NK-92 treated with Interleukin-12 subunit alpha and Interleukin-12 subunit beta, amount 100 ng/mL, for 24 hours (cell line): Measurements from ENCODE around the gene LPIN1.

Experiments
- DNase-seq: peaks from one replicate; lab custom pipeline; 2025; lab: John Stamatoyannopoulos, UW

LPIN1 gene

DNA sequence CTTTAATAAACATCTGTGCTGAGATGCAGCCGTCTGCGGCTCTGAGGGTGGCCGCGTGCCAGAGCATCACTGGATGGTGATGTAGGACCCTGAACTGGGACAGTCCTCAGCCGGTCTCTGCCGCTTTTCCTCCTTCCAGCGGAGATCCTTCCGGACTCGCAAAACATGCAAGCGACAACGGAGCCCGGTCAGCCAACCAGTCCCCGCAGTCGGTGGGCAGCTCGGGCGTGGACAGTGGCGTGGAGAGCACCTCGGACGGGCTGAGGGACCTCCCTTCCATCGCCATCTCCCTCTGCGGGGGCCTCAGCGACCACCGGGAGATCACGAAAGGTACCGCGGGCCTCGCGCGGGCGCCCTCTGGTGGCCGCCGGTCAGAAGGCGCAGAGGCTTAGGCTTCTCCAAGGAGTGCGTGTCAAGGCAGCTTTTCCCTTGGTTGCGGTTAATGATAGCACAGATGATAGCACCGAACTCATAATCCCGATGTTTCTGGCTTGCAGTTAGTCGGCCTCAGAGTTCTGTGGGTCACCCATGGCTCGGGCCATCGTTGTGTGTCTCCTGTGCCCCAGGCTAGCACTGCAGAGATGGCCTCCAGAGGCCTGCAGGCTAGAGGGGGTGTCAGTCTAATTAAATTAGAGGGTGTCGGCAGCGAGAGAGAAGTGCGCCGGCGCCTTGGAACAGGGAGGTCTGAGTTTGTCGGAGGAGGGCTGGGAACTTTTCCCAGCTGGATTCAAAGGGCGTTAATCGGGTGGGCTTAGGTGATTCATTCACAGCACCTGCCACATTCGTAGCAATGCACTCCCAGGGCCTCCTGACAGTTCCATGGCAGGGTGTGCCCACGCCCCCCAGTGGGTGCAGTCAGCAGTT is 38.5 kb downstream of the LPIN1 start:
- no peak for DNase-seq

DNA sequence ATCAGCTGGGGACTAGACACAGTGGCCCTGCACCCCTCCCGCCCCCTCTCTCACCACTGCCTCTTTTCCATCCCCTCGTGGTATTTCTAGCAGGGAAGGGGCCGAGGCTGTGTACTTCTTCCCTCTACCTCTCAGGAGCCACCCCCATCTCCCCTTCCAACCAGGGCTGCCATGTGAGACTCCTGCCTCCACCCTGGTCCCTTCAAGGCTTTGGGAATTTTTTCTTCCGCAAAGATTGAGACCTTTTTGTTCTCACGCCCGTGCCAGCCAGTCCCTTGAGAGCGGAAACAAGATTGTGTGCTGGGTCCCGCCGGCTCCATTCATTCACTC is 39.1 kb downstream of the LPIN1 start:
- DNase-seq, result no peak

- DNase-seq, result no peak
Measured at GRCh38 chr2:11786191-11786590, 39.8 kb downstream of the LPIN1 start.

GRCh38 chr2:11786592-11786991 is 40.2 kb downstream of the LPIN1 start:
- no peak for DNase-seq

- no peak for DNase-seq
Measured at GRCh38 chr2:11787991-11788390, 41.6 kb downstream of the LPIN1 start.

GRCh38 chr2:11788461-11789124 is 42.2 kb downstream of the LPIN1 start:
- DNase-seq, result no peak

- DNase-seq, result no peak
Measured at GRCh38 chr2:11789243-11789642, 42.8 kb downstream of the LPIN1 start.

DNA sequence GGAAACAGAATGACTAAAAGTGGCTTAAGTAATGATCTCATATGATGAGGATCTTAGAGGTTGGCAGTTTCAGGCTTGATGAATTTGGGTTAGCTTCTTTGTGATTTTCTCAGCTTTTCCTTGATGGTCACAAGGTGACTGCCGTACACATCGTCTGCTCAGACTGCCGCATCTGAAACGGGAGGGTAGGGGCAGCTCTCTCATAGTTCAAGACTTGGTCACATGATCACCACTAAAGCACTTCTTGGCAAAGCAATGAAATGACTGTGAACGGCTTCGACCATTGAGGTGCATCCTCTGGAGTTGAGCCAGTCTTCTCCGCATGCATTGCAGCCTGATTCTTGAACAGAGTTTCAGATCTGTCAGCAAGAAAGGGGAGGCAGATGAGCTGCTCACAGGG is 43.8 kb downstream of the LPIN1 start:
- no peak for DNase-seq

GRCh38 chr2:11795590-11795989 is 49.2 kb downstream of the LPIN1 start:
- no peak for DNase-seq

GRCh38 chr2:11796190-11797171 is 50.0 kb downstream of the LPIN1 start:
- DNase-seq, result no peak

GRCh38 chr2:11797846-11798245 is 51.4 kb downstream of the LPIN1 start:
- DNase-seq, result no peak

GRCh38 chr2:11798701-11799435 is 52.4 kb downstream of the LPIN1 start:
- DNase-seq, result no peak

GRCh38 chr2:11799826-11800225 is 53.4 kb downstream of the LPIN1 start:
- DNase-seq, result no peak

- DNase-seq, result no peak
Measured at GRCh38 chr2:11802782-11803191, 56.4 kb downstream of the LPIN1 start.

GRCh38 chr2:11805024-11805423 is 58.6 kb downstream of the LPIN1 start:
- DNase-seq, result no peak

DNA sequence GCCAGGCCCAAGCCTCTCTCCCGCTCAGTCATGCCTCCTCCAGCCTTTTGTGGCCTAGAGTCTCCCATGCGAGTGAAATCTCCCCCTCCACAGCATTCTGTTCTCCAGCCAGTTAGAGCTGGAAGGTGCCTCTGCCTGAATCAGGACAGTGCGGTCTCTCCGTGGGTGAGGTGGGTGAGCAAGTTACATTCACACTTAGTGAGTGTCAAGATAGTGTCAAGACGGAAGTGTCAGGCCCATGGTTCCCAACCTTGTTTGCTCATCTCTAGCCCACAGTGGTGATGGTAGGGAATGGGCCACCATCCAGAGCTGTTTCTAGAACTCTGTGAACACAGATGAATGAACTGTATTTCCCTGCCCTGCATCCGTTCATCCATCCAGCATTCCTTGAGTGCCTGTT is 59.5 kb downstream of the LPIN1 start:
- DNase-seq, result no peak

GRCh38 chr2:11807156-11808015 is 61.0 kb downstream of the LPIN1 start:
- DNase-seq, result no peak

GRCh38 chr2:11808016-11808400 is 61.6 kb downstream of the LPIN1 start:
- no peak for DNase-seq

DNA sequence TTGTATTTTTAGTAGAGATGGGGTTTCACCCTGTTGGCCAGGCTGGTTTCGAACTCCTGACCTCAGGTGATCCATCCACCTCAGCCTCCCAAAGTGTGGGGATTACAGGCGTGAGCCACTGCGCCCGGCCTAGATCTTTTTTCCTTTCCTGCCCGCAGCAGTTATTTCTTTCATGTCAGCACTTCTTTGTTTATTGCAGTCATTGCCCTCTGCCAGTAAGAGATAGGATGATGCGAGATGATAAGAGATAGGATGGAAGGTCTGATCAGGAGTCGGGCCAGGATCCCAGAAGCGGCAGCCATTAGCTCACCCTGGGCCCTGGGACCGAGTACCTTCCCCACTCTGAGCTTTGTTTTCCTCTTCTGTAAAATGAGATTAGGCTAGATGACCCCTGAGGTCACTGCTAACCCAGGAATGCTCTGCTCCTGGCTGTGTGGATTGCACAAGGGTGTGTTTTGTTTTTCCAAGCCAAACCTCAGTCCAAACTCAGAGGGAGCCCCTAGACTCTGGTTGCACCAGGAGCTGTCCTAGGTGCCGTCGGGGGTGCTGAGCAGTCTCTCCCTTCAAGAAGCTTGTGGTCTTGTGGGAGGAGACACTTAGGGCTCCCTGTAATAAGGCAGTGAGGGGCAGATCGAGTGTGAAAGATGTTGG is 63.3 kb downstream of the LPIN1 start:
- DNase-seq, result no peak

GRCh38 chr2:11810237-11810977 is 64.0 kb downstream of the LPIN1 start:
- DNase-seq, result no peak
